Measurements from ENCODE around the gene ACTL10.

GRCh38 chr20:33649201-33649681, 17.5 kb upstream of the ACTL10 start:
- no peak for TF ChIP-seq ZNF616 (CRISPR knock-in tag; IDR thresholded peaks at IDR 0.05; ENCODE audit: low read depth)
- TF ChIP-seq EZH2 (conservative IDR thresholded peaks at IDR 0.05; ENCODE audit: low read depth, low read length) = no peak
- TF ChIP-seq MYNN (CRISPR knock-in tag; IDR thresholded peaks at IDR 0.05; ENCODE audit: low read depth) = no peak
- no peak for TF ChIP-seq GATAD2A (CRISPR knock-in tag; IDR thresholded peaks at IDR 0.05)
- no peak for TF ChIP-seq RAD21 (CRISPR knock-in tag; IDR thresholded peaks at IDR 0.05)
- no peak for TF ChIP-seq ZNF264 (CRISPR knock-in tag; IDR thresholded peaks at IDR 0.05)
- TF ChIP-seq ZNF121 (CRISPR knock-in tag; IDR thresholded peaks at IDR 0.05) = no peak
- no peak for TF ChIP-seq ZNF317 (CRISPR knock-in tag; IDR thresholded peaks at IDR 0.05)
- TF ChIP-seq, protein P1, sequence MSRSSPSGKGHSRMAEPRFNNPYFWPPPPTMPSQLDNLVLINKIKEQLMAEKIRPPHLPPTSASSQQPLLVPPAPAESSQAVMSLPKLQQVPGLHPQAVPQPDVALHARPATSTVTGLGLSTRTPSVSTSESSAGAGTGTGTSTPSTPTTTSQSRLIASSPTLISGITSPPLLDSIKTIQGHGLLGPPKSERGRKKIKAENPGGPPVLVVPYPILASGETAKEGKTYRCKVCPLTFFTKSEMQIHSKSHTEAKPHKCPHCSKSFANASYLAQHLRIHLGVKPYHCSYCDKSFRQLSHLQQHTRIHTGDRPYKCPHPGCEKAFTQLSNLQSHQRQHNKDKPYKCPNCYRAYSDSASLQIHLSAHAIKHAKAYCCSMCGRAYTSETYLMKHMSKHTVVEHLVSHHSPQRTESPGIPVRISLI (CRISPR knock-in tag; IDR thresholded peaks at IDR 0.05; ENCODE audit: borderline replicate concordance) = 0 out of 2 replicates have a peak, but pooled peaks have one; percentile 20
- TF ChIP-seq, protein P2, sequence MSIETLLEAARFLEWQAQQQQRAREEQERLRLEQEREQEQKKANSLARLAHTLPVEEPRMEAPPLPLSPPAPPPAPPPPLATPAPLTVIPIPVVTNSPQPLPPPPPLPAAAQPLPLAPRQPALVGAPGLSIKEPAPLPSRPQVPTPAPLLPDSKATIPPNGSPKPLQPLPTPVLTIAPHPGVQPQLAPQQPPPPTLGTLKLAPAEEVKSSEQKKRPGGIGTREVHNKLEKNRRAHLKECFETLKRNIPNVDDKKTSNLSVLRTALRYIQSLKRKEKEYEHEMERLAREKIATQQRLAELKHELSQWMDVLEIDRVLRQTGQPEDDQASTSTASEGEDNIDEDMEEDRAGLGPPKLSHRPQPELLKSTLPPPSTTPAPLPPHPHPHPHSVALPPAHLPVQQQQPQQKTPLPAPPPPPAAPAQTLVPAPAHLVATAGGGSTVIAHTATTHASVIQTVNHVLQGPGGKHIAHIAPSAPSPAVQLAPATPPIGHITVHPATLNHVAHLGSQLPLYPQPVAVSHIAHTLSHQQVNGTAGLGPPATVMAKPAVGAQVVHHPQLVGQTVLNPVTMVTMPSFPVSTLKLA (IDR thresholded peaks at IDR 0.05) = no peak
- TF ChIP-seq FOSL1 (CRISPR knock-in tag; IDR thresholded peaks at IDR 0.05; ENCODE audit: borderline replicate concordance) = no peak
- TF ChIP-seq, protein P3, sequence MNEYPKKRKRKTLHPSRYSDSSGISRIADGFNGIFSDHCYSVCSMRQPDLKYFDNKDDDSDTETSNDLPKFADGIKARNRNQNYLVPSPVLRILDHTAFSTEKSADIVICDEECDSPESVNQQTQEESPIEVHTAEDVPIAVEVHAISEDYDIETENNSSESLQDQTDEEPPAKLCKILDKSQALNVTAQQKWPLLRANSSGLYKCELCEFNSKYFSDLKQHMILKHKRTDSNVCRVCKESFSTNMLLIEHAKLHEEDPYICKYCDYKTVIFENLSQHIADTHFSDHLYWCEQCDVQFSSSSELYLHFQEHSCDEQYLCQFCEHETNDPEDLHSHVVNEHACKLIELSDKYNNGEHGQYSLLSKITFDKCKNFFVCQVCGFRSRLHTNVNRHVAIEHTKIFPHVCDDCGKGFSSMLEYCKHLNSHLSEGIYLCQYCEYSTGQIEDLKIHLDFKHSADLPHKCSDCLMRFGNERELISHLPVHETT (CRISPR knock-in tag; conservative IDR thresholded peaks at IDR 0.05) = no peak
